KBM-7 (cell line): ENCODE data around the gene DYRK3.
A peak's percentile ranks its signal among the peaks of the same experiment; 100 is the strongest.
"Not testable (repeated sequence)": the region's sequence is repeated elsewhere in the genome, so short reads cannot be mapped to it uniquely, and the experiment has no call there.

Experiments
- DNase-seq: peaks from one replicate; pipeline ENCODE4 v3.0.0-alpha.2; 2015
- in situ Hi-C: fragments of 300-500 bp; cut with MboI; formaldehyde crosslinking; loops from 2 replicates; pipeline ENCODE4 v1.14.3; 2020; ENCODE audit warnings: low sequenced_read_pairs, low pct_unique_long_range_greater_than_20kb, mixed read lengths

The DYRK3 gene

DNA sequence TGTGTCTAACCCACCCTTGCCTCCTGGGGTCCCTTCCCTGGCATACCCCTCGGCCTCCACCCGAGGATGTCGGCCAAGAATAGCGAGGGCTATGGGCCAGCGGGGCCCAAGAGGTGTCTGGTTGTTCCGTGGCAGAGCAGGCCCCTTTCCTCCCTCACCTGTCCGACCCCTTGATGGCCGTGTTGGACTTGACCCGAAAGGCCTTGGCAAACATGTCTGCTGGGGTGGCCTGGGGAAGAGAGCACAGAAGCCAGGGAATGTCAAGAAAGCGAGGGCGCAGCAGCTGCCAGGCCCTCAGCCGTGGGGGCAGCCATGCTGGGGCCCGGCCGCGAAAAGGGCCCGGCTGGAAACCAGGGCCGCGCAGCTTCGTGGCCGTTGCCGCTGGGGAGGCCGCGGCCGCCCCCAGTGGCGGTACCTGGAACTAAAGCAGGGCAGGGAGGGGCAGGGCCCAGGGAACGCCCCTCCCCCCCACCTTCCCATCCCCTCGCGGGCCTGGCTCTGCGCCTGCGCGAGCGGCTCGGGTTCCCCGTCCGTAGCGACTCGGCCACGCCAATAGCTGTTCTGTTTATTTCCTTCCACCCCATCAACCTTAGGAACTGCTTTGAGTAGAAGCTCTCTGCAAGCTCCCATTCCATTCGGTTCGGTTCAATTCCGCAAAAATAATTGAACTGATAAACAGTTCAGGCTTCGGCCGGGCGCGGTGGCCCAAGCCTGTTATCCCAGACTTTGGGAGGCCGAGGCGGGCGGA lies 23.0 kb upstream of the DYRK3 start, which contains the start of gene EIF2D:
EIF2D (minus strand) TSS at position 337 of the 748 bp plus-strand sequence; CDS start at position 214, 123 bp downstream.
- DNase-seq = peak; percentile 96

DNA sequence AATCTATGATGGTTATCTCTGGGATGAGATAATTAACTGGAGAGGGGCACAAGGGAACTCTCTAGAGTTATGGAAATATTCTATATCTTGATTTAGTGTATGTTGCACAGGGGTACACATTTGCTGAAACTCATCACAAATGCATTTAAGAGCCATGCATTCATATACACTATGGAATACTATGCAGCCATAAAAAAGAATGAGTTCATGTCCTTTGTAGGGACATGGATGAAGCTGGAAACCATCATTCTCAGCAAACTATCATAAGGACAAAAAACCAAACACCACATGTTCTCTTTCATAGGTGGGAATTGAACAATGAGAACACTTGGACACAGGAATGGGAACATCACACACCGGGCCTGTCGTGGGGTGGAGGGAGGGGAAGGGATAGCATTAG lies 8.9 kb upstream of the DYRK3 start:
- DNase-seq, in situ Hi-C loops: not testable (repeated sequence)

More for the DNA sequence above, 23.0 kb upstream of the DYRK3 start, which contains the start of gene EIF2D:
- in situ Hi-C loops = no loop called here

DNA sequence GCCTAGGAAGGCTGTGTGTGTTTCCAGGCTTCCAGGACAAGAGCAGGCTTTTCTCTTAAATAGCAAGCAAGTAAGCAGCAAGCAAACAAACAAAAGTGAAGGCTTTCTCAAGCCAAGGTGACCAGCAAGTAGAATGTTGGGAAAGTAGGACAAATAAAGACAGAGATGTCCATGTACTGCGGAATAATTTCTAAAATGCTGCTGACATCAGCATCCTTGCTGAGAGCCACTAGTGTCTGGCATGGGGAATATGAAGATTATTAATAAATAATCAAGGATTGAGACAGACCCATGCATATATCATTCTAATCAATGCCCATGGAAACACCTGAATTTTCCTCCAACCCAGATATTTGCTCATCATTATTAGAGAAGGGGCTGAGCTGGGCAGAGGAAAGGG lies 6.4 kb upstream of the DYRK3 start:
- DNase-seq = no peak
- in situ Hi-C loops = no loop called here

DNA sequence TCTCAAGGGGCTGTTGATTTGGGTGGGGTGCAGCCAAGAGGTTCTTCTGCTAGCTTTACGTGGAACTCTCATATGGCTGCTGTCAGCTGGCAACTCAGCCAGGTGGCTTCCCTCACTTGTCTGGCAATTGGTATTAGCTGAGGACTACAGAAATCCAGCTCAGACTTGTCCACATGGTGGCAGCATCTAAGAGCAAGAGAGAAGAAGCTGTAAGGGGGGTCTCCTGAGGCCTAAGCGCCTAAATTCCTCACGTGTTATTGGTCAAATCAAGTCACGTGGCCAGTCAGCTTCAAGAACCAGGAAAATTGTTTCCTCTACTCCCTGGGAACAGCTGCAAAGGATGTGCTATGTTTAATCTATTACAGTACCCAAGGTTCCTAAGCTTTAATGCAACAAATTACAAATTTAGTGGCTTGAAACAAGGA lies 4.2 kb upstream of the DYRK3 start:
- in situ Hi-C loops = no loop called here

DNA sequence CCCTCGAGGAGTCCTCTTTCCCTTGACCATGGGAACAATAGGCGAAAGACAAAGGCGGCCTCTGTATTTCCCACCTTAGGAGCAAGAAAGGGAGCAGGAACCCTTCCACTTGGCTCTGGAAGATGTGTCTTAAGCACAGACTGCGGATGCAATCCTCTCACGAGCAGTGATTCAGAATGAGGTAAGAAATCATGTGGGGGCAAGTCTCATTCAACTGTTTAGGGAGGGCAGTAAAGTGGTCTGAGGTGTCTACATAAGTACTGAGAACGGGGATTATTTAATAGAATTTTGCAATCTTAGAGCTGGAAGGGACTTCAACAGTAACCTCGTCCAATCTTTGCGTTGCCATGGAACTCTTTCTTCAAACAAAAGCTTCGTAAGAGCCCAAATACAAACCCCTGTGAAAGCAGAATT lies 1.6 kb upstream of the DYRK3 start:
- DNase-seq = no peak
- in situ Hi-C loops = no loop called here

More for the DNA sequence above, 4.2 kb upstream of the DYRK3 start:
- peak; percentile 83 for DNase-seq

DNA sequence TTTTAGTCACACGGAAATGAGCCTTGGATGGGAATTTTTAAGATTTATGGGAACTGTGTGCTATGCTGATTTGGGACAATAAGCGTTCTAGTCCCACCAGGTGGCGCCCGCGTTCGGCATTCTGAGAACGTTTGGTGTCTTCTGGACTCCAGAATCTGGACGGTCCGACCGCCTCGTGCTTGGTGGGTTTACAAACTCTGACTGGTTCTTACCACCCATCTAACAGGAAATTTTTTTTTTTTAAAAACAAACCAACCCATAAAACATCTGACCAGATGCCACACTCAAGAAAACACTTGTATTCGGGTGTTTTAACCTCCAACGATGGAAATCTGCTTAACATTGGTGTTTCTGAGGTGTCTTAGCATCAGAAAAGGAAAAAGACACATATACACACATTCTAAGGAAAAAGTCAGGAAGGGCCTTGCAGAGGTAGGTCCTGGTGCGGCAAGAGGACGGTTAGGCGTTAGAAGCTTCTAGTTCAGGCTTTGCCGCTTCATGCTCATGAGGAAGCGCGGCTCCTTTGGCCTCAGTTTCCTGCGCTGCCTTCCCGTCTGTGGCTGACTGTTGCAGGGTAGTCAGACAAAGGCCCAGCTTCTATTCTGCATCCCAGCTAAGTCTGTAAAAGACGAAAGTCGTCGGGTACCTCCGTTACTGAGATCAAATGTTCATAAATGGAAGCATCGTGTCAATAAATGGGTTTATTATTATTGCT lies 814 bp upstream of the DYRK3 start:
- DNase-seq = peak; percentile 74
- in situ Hi-C loops = no loop called here

DNA sequence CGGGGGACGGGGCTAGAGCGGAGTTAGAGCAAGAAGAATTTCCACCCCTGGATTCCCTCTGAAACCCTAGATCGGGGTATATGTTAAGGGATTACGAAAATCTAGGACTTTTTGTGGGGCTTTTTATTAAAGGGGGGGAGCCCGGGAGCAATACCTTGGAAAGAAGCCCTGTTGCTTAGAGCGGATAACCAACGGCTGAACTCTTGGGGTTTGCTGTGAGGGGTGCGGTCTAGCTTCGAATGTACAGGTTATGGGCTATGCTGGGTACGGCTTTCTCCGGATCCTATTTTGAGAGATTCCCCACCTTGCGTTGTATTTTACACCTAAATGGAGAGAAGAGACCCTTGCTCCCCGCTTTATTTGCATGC lies 626 bp downstream of the DYRK3 start:
- peak; percentile 20 for DNase-seq
- in situ Hi-C loops = no loop called here

DNA sequence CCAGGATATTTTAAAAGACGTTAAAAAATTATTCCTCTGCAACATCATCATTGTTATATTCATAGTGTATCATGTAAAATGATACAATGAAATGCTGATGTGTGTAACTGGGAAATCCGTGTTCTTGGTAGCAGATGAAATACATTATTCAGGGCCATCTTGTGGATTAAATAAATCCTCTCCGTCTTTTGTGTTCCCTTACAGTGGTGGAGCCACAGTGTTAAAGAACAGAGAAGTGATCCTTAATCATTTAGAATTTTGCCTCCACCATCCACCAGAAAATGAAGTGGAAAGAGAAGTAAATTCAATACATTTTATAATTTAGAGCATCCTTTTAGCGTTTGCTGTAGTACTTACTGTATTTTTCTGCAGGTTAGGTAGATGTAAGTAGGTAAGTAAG lies 1.3 kb downstream of the DYRK3 start:
- DNase-seq = no peak
- in situ Hi-C loops = no loop called here

DNA sequence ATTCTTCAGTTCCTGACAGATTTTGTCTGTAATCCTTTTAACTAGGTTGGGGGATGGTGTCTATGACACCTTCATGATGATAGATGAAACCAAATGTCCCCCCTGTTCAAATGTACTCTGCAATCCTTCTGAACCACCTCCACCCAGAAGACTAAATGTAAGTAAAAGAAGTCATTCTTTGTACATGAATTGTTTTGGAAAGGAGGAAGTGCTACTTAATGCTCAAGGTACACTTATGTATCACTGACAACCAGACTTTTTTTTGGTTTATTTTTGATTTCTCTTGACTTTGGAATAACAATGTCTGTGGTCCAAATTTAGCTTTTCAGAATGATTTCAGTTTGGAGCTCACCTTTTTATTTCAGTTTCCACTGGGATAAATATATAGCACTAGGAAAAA lies 2.3 kb downstream of the DYRK3 start:
- in situ Hi-C loops = no loop called here
- no peak for DNase-seq

DNA sequence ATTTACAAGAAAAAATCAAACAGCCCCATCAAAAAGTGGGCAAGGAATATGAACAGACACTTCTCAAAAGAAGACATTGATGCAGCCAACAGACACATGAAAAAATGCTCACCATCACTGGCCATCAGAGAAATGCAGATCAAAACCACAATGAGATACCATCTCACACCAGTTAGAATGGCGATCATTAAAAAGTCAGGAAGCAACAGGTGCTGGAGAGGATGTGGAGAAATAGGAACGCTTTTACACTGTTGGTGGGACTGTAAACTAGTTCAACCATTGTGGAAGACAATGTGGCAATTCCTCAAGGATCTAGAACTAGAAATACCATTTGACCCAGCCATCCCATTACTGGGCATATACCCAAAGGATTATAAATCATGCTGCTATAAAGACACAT lies 6.7 kb downstream of the DYRK3 start:
- DNase-seq, in situ Hi-C loops: not testable (repeated sequence)

DNA sequence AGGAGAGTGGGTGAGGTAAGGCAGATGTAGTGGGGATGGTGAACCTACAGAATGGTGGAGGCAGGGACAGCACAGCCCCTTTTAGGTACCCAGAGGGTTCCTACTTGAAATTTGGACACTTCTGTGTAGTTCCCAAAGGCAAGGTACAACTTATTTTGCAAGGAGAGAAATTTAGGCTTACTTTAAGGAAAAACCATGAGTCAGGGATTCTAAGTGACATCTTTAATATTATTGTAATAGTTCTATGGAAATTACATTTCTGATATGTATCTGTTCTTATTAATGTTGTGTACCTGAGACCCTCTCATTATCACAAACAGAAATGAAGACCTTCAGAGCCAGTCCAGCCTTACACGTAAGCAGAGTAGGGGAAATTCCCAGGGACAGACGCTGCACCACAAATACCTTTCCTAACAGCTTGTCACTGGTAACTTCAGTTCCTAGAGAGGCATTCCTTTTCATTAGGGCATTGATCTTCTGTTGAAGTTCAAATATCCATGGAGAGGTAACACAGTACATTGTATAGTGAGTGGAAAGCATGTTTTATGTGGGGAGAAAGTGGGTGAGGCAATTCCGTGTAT lies 7.9 kb downstream of the DYRK3 start:
- in situ Hi-C loops = no loop called here
- no peak for DNase-seq

DNA sequence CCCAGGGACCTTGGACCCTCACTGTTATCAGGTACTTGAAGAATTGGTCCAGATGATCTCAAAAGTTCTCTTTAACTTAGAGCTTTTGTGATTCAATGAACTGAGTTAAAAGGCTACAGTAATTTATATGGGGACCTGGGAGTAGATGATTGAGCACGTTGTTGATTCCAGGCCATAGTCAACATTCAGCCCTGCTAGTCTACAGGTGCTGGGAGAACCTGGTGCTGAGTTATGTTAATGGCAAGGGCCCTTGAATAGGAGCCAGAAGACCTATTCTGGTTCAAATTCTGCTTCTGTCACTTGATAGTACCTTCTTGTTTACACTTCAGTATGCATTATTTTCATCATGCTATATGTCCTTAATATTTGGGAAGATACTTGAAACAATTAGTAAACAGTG lies 11.2 kb downstream of the DYRK3 start:
- DNase-seq = no peak
- in situ Hi-C loops = no loop called here

DNA sequence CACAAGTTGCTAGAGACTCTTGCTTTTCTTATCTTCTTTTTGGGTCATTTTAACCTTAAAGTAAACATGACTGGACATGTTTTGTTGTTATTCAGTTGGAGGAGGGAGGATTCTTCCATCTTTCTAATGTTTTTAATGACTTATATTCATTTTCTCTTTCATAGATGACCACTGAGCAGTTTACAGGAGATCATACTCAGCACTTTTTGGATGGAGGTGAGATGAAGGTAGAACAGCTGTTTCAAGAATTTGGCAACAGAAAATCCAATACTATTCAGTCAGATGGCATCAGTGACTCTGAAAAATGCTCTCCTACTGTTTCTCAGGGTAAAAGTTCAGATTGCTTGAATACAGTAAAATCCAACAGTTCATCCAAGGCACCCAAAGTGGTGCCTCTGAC lies 11.9 kb downstream of the DYRK3 start:
- no peak for DNase-seq
- in situ Hi-C loops = no loop called here

DNA sequence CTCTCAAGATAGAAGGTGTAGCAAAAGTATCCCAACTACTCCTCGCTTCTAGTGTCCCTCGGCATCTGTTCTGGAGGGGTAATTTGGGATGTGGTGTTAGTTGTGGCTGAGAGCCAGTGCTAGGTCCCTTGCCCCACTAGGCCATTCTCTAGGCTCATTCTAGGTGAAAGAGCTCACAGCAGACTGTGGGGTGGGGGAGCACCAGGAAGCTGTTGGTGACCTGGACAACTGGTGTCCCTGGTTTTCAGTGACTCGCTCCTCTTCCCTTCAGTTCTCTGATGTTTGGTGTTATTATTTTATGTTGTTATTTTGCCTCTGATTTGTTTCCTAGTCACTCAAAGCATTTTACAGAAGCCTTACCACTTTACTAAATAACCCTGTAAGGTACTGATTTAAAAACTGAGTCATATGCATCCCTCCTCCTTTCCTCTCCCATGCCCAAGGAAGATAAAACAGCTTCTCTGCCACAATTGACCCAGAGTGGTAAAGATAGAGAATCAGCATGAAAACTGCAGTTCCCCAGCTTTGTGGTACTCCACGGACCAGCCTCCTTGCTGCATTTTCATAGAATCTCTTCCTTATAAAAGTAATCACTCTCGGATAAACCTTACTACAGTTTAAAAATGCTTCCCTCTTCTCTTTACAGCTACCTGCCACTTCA lies 14.1 kb downstream of the DYRK3 start:
- no peak for DNase-seq
- in situ Hi-C loops = no loop called here

DNA sequence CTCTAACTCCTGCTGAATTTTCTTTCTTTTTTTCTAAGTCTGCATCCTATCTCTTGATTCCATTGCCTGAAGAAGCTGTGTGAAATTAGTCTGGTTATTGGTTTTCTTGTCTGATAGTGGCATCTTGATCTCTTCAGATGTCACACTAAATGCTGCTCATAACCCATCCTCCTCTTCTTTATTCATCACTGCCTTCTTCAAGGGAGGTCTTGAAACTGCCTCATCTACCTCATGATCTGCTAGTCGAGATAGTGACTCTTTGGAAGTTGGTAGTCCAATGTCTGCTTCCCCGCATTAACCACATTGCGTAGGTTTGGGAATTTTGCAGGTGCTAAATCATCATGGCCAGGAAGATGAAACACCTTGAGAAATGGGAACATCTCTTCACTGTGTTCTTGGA lies 15.7 kb downstream of the DYRK3 start:
- DNase-seq = no peak
- in situ Hi-C loops = no loop called here

DNA sequence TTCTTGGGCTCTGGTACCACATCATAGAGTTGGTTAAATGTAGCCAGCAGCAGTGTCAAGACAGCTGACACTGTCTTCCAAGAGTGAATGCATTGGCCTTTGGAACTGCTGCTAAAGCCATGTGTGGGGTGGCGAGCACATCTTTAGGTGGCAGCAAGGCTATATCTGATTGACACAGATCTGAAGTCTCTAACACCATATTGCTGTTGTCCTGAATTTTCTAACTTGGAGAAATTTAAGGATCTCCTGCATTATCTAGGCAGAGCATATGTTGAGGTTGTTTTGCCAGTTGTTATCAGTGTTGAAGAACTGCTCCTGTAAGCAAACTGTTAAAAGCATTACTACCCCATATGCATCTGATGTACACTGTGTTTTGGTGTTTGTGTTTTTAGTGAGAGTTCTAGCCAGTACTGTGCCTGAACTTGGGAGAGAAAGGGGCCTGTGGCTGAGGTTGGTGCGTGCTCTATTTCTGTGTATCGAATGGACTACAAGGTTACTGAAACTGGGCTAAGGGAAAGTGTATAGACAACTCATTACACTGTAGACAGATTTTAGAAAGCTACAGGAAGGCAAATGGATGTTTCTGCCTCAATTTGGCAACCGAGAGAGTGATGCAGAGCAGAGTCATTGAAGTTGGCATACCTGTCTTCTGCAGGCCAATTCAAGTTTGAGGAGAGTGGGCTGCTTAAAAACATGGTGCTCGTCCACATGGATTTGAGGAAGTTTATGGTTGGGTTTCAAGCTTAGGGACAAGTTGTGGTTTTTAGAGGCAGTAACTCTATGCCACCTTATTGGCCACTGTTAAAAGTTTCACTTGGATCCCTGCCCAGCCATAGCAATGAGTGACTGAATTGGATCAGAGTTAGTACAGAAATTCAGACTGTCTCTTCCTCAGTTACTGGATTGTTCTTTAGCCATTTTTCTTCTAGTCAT lies 16.9 kb downstream of the DYRK3 start:
- DNase-seq = peak; percentile 75

DNA sequence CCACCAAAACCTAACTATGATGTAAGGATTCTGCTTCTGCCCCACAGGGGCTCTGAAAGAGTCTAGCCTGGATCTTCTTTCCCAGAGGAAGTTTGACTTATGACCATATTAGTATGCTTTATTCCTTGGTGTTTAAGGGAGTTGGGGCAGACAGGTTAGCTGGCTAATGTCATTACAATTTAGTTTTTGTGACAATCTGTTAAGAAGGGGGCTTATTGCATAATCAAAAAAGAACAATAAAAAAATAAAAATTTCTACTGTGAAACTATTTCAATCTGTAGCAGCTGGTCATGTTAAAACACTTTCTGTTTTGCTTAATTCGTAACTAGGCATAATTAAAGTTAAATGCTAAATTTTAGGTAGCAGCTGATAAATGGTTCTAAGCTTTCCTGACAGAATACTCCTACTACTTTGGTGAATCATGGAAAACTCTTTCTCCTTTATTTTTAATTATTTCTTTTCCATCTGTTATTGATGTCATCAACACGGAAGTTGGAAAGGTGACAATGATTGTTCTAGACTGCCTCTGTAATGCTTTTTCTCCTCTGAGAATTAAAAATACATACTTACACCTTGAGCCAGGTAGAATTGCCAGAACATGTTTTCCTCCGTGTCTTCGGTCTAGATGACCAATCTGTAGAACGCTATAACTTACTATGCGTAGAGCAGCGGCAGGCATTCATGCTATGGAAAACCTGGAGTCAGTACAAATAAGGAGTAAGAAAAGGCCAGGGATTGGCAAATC lies 18.6 kb downstream of the DYRK3 start:
- DNase-seq = no peak
- in situ Hi-C loops = no loop called here

More for the DNA sequence above, 16.9 kb downstream of the DYRK3 start:
- in situ Hi-C loops = no loop called here

DNA sequence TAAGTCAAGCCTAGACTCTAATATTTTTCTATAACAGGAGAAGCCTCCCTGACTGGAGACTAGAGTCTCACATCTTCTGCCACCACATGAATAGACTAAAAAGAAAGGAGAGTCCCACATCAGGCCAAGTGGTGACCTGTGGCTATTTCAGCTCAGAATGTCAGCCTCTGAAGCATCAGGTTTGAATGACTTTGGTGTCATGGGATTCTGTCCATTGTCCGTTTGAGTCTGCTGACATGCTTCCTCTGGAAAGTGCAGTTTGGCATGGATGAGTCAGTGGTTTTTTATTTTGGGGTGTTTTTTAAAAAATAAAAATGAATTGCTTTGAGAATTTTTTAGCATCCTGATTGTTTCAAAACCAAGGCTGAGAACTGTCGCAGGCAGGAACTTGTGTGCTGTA lies 19.5 kb downstream of the DYRK3 start:
- in situ Hi-C loops = no loop called here

More for the DNA sequence above, 19.5 kb downstream of the DYRK3 start:
- DNase-seq = no peak
